Activated naive CD8-positive, alpha-beta T cell treated with anti-CD3 and anti-CD28 coated beads, Interleukin-2, amount 10 ng/mL, durations not matched to agents 7 days and 5 days (primary cell): Measurements from ENCODE around the gene EXOSC2. TPM values are rescaled to one million over a fixed set of nuclear protein-coding genes. Genes with fewer than 3 reads are reported as not detected.
A peak's percentile ranks its signal among the peaks of the same experiment; 100 is the strongest.

Source experiments
- ATAC-seq: fragments of 150-1000 bp; cut with Tn5 transposase; one replicate; pipeline ENCODE4 v1.10.0; 2021; ENCODE audit warnings: low read depth, moderate library complexity
- POLR2A ChIA-PET: fragments of 350-600 bp; sonication (Branson Sonifier 250); formaldehyde crosslinking; loops from one replicate; lab custom pipeline; 2021; ENCODE audit warnings: antibody characterized with exemption; lab: Charles Lee
- DNase-seq: peaks from one replicate; pipeline ENCODE4 v3.0.0; 2021
- H3K27ac Mint-ChIP-seq: one replicate; pipeline ENCODE4 v1.8.0; 2022; ENCODE audit warnings: mild to moderate bottlenecking, mixed read lengths
- H3K27me3 Mint-ChIP-seq: one replicate; pipeline ENCODE4 v1.8.0; 2022; ENCODE audit warnings: mild to moderate bottlenecking, moderate library complexity, mixed read lengths
- H3K36me3 Mint-ChIP-seq: one replicate; pipeline ENCODE4 v1.8.0; 2021; ENCODE audit warnings: mild to moderate bottlenecking, mixed read lengths
- H3K4me1 Mint-ChIP-seq: one replicate; pipeline ENCODE4 v1.8.0; 2021; ENCODE audit warnings: mixed read lengths
- H3K4me3 Mint-ChIP-seq: one replicate; pipeline ENCODE4 v1.8.0; 2022; ENCODE audit warnings: mild to moderate bottlenecking, moderate library complexity, mixed read lengths
- H3K9me3 Mint-ChIP-seq: one replicate; pipeline ENCODE4 v1.8.0; 2021; ENCODE audit warnings: mixed read lengths
- total RNA-seq, 2 experiments: library from RNA; stranded (reverse); gene quantifications; one replicate each; pipeline ENCODE4 v1.2.3, GENCODE V29; 2021

EXOSC2 gene
- total RNA-seq, 2 experiments from 2014 or later = 57.2 to 58.8 TPM

DNA sequence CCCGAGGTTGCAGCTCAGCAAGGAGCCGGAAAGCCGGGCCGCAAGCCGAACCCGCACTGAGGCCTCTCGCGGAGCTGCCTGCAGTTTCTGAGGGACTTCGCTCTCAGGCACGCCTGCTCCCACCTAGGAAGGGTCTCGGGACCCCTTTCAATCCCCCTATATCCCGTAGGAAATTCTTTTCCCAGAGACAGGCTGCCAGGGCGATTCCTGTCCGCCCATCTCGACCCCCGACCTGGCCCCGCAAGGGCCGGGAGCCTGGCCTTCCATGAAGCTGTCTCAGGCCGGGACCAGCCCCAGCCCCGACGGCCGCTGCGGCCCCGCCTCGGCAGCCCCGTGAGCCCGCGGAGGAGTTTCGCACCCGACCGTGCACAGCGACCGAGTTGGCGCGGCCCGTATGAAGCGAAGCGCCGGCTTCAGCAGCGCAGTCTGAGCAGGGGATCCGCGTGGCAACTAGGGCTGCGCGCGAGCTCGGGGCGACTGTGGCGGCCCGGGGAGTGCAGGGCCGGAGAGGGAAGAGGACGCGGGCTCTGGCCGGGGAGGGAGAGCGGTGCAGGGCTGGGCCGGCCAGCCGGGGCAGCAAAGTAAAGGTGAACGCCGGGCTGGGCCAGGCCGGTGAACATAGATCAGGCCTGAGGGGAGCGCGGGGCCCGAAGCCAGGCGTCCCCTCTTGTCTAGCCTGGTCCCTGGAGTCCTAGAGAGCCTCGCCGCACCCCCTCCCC is 30.2 kb upstream of the EXOSC2 start:
- no peak overlapping the region for H3K27ac Mint-ChIP-seq
- H3K36me3 Mint-ChIP-seq = no peaks in the 10 kb centered on the region
- peak; percentile 44 for DNase-seq
- peak; percentile 28 for ATAC-seq
- H3K4me3 Mint-ChIP-seq = peak overlapping the region; percentile 66
- POLR2A ChIA-PET = interaction anchor here (0.5 kb wide), 1 partner anchor 77 kb away, joined by 3 read pairs; no protein-coding TSS in a partner anchor
- H3K9me3 Mint-ChIP-seq = no peaks in the 10 kb centered on the region
- peaks cover 8% of the 10 kb centered on the region for H3K4me1 Mint-ChIP-seq
- peaks cover 74% of the 10 kb centered on the region for H3K27me3 Mint-ChIP-seq

DNA sequence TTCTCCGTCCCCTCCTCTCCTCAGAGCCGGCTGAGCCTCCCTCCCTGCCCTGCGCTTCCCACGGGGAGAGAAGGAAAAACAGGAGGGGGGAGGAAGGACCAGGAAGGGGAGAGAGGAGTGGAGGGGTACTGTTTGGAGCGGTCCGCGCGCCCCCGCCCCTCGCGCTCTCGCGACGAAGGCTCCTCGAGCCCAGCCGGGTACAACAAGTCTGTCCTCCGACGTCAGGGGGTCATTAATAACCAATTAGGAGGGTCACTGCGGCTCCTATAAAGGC is 29.7 kb upstream of the EXOSC2 start:
- no peaks in the 10 kb centered on the region for H3K9me3 Mint-ChIP-seq

DNA sequence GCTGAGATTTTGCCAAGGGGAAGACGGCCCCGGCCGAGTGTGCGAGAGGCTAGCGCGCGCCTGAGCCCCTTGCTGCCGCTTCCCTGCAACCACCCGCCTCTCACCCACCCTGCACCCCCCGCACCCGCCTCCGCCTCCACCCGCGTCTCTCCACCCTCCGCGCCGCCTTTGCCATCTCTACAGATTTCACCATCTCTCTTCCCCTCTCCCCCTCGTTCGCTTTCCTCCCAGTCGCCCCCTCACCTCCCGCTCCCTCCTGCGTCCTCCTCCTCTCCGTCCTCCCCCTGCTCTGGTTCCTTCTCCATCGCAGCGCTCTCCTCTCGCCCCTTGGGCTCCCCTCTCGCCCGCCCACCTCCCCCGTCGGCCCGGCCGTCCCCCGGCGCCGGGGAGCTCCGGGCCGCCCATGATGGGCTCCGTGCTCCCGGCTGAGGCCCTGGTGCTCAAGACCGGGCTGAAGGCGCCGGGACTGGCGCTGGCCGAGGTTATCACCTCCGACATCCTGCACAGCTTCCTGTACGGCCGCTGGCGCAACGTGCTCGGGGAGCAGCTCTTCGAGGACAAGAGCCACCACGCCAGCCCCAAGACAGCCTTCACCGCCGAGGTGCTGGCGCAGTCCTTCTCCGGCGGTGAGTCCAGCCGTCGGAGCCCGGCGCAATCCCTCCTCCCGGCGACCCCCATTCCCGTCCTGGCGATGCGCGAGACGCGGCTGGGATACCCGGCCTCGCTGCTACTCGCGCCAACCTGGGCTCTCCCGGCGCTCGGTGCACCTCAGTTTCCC is 29.1 kb upstream of the EXOSC2 start, which contains the start of gene PRDM12:
PRDM12 (plus strand) TSS at position 344 of the 778 bp plus-strand sequence; CDS start at position 404, 60 bp downstream.
- Mint-ChIP-seq H3K27me3 (peaks cover 67% of the 10 kb centered on the region), H3K4me3 (no peak within 1 kb of the TSS), H3K27ac (no peak within 1 kb of the TSS), H3K36me3 (no peaks in the 10 kb centered on the region), H3K4me1 (peaks cover 7% of the 10 kb centered on the region), H3K9me3 (no peaks in the 10 kb centered on the region)
- POLR2A ChIA-PET = no interaction called here
- ATAC-seq (no peak), DNase-seq (no peak)

More for the DNA sequence above, 29.7 kb upstream of the EXOSC2 start:
- Mint-ChIP-seq H3K36me3 (no peaks in the 10 kb centered on the region), H3K4me3 (no peak overlapping the region), H3K4me1 (peaks cover 7% of the 10 kb centered on the region), H3K27ac (no peak overlapping the region), H3K27me3 (peaks cover 70% of the 10 kb centered on the region)
- POLR2A ChIA-PET = interaction anchor here (0.5 kb wide), 1 partner anchor 78 kb away, joined by 3 read pairs; no protein-coding TSS in a partner anchor
- ATAC-seq (no peak), DNase-seq (no peak)

DNA sequence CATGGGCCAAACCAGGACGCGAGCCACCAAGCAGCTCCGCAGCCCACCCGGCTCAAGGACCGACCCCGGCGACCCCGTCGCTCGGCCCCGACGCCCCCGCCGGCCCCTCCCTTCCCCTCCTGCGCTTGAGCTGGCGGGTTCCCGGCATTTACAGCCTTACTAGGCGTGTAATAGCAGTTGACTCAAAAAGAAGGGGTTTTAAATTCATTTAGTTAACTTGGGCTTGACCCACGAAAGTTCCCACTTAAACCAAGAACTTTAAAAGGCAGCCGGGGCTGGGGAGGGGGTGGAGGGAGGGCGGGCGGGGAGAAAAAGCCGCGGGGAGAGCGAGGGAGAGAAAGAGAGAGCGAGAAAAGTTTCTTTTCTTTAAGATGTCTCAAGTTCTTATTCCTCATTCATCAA is 28.6 kb upstream of the EXOSC2 start:
- POLR2A ChIA-PET = no interaction called here
- Mint-ChIP-seq H3K27me3 (peaks cover 65% of the 10 kb centered on the region), H3K36me3 (no peaks in the 10 kb centered on the region), H3K4me3 (no peak overlapping the region), H3K27ac (no peak overlapping the region), H3K4me1 (peaks cover 6% of the 10 kb centered on the region), H3K9me3 (no peaks in the 10 kb centered on the region)
- DNase-seq (no peak), ATAC-seq (no peak)

DNA sequence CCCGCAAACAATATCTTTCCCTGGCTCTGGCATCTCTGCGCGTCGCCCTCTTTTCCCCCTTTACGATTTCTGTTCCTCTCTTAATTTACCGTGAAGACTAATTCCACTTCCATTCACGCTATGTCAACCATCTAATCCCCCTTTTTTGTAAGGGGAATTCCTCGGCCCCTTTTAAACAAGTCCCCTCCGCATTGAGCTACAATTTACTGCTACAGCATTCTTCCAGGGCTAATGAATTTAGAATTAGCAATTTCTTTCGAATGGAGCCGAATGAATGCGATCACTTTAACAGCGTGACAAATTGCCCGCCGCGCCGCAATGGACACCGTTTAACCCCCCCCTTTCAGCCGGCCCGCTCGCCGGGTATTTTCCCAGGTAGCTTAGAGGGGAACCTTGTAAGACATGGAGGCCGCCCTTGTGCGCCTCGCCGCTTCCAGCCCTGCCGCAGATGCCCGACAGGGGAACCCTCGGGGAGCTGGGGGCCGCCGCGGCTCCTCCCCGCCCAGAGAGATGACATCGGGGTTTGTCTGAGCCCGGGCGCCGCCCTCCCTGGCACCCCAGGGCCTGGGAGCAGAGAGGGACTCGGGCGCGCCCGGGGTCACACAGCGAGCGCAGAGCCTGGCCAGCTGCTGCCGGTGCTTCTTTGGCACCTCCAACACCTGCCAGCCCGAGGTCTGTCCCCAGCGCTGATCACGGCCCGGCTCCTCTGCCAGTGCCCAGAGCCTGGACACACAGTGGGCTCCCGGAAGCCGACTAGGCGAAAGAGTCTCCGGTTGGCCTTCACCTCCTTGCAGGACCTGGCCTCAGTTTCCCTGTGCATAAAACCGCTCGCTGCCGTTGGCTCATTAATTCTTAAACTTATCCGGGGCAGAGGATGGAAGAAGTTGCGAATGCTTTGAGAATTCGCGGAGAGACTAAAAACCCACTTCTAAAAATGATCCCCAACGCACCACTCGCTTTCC is 27.9 kb upstream of the EXOSC2 start:
- Mint-ChIP-seq H3K4me1 (peaks cover 6% of the 10 kb centered on the region), H3K36me3 (no peaks in the 10 kb centered on the region), H3K9me3 (no peaks in the 10 kb centered on the region), H3K27me3 (peaks cover 62% of the 10 kb centered on the region), H3K4me3 (no peak overlapping the region), H3K27ac (no peak overlapping the region)
- no peak for ATAC-seq
- DNase-seq = no peak
- POLR2A ChIA-PET = no interaction called here

DNA sequence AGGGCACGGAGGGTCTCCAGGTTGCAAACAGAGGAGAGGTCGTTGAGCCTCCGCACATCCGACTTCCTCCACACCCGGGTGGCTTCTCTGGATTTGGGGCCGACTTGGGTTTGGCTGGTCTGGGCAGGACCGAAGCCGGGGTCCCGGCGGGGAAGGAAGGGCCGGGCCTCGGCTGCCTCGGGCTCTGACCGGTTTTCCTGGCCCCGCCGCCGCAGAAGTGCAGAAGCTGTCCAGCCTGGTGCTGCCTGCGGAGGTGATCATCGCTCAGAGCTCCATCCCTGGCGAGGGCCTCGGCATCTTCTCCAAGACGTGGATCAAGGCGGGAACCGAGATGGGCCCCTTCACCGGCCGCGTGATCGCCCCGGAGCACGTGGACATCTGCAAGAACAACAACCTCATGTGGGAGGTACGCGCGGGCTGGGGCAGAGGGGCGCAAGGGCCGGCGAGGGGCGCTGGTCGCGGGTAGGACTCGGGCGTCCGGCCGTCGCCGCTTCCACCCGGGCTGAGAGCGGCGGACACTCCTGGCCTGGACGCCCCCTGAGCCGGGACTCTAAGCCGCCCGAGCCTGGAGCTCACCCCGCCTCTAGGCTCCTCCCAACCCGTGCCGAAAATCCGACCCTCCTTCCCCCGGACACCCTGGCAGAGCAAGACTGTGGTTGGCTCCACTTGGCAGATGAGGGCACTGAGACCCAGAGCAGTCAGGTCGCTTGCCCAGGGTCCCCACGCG is 27.0 kb upstream of the EXOSC2 start:
- H3K4me1 Mint-ChIP-seq = peaks cover 6% of the 10 kb centered on the region
- no peak for ATAC-seq
- H3K36me3 Mint-ChIP-seq = no peaks in the 10 kb centered on the region
- peaks cover 58% of the 10 kb centered on the region for H3K27me3 Mint-ChIP-seq
- H3K9me3 Mint-ChIP-seq = no peaks in the 10 kb centered on the region
- H3K27ac Mint-ChIP-seq = no peak overlapping the region
- POLR2A ChIA-PET = no interaction called here
- DNase-seq = no peak
- H3K4me3 Mint-ChIP-seq = no peak overlapping the region

DNA sequence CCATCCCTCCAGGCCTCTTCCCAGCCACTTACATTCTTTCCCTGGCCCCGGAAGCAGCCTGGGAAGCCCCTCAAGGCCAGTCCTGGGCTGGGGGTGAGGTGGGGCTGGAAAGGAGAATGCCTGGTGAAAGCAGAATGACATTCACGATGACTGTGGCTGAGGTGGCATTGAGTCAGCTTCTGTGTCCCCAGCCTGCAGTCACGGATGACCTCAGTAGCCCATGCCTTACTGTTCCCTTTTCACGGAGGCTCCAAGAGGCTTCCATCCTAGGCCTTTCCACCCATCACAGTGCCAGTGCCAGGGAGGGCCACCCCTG is 26.5 kb upstream of the EXOSC2 start:
- DNase-seq (no peak), ATAC-seq (no peak)
- POLR2A ChIA-PET = no interaction called here
- Mint-ChIP-seq H3K27ac (no peak overlapping the region), H3K36me3 (no peaks in the 10 kb centered on the region), H3K4me3 (no peak overlapping the region), H3K4me1 (peaks cover 6% of the 10 kb centered on the region), H3K9me3 (no peaks in the 10 kb centered on the region), H3K27me3 (peaks cover 52% of the 10 kb centered on the region)

DNA sequence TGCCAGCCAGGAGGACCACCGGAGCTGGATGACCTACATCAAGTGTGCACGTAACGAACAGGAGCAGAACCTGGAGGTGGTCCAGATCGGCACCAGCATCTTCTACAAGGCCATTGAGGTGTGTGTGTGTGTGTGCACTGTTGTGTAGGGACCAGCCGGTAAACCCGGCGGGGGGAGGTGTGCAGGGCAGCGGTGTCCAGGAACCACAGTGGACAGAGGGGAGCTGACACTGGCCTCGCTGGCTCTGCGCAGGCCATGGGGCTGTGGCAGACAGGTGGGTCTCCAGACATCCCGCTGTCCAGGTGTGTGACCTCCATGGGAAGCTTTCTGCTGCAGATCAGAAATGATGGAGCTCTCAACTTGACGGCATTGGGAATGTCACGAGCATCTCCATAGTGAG is 25.4 kb upstream of the EXOSC2 start:
- no peak for ATAC-seq
- no peak overlapping the region for H3K4me3 Mint-ChIP-seq
- DNase-seq = no peak
- peaks cover 41% of the 10 kb centered on the region for H3K27me3 Mint-ChIP-seq
- peaks cover 3% of the 10 kb centered on the region for H3K4me1 Mint-ChIP-seq
- H3K9me3 Mint-ChIP-seq = no peaks in the 10 kb centered on the region
- H3K36me3 Mint-ChIP-seq = no peaks in the 10 kb centered on the region
- no peak overlapping the region for H3K27ac Mint-ChIP-seq
- POLR2A ChIA-PET = no interaction called here

DNA sequence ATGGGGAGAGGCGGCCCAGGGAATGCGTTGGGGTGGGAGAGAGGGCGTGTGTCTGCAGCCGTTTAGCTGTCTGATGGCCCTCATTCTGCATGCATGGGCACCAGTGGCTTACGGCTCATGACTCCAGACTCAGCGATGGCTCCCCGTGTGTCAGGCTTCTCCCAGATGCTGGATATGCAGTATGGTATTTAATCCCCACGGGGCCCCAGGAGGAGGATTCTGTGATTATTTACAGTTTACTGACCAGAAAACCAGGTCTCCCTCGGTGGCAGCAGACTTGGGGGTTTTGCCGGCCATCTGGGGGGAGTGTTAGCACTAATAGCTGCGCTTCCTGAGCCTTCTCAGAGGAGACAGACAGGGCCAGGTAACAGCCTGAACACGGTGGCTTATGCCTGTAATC is 24.9 kb upstream of the EXOSC2 start:
- Mint-ChIP-seq H3K4me3 (no peak overlapping the region), H3K9me3 (no peaks in the 10 kb centered on the region), H3K36me3 (no peaks in the 10 kb centered on the region), H3K4me1 (peaks cover 3% of the 10 kb centered on the region), H3K27ac (no peak overlapping the region), H3K27me3 (peaks cover 39% of the 10 kb centered on the region)
- POLR2A ChIA-PET = no interaction called here
- ATAC-seq = no peak
- no peak for DNase-seq

DNA sequence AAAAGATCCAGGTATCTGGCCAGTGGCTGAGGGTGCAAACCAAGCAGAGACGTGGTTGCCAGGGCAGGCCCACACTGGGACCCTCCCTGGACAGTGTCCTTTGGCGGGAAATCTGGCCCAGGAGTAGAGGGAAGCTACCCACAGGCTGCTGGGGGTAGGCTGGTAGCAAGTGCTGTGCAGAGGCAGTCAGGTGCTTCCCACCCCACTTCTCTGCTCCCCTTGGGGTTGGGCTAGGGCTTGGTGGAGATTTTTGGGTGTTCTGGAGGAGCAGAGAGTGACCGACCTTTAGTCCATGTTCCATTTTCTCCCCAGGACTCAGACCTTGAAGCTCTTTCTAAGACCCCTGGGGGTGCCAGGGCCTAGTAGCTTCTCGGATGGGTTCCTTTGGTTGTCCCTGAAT is 23.6 kb upstream of the EXOSC2 start:
- no peak overlapping the region for H3K27ac Mint-ChIP-seq
- H3K4me1 Mint-ChIP-seq = peaks cover 3% of the 10 kb centered on the region
- DNase-seq = no peak
- peaks cover 32% of the 10 kb centered on the region for H3K27me3 Mint-ChIP-seq
- no peak overlapping the region for H3K4me3 Mint-ChIP-seq
- H3K36me3 Mint-ChIP-seq = no peaks in the 10 kb centered on the region
- H3K9me3 Mint-ChIP-seq = no peaks in the 10 kb centered on the region
- no peak for ATAC-seq
- POLR2A ChIA-PET = no interaction called here

DNA sequence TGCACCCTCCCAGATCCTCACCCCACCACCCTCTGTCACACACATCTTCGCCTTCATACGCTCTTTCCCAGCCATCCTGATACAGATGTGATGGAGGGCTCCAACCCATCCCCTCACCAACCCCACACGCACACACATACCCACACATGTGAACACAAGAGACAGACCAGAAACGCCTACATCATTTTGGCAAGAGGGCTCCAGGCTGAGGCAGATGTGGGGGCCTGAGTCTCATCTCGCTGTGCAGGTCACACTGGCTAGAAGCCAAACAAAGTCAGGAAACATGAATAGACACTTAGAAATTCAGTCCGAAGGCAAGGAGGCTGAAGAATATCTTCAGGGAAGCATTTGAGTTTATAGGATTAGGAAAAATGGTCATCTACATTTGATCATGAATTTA is 22.9 kb upstream of the EXOSC2 start:
- POLR2A ChIA-PET = no interaction called here
- Mint-ChIP-seq H3K27ac (no peak overlapping the region), H3K4me1 (no peaks in the 10 kb centered on the region), H3K36me3 (no peaks in the 10 kb centered on the region), H3K4me3 (no peak overlapping the region), H3K9me3 (no peaks in the 10 kb centered on the region), H3K27me3 (peaks cover 26% of the 10 kb centered on the region)
- no peak for ATAC-seq
- DNase-seq = no peak

DNA sequence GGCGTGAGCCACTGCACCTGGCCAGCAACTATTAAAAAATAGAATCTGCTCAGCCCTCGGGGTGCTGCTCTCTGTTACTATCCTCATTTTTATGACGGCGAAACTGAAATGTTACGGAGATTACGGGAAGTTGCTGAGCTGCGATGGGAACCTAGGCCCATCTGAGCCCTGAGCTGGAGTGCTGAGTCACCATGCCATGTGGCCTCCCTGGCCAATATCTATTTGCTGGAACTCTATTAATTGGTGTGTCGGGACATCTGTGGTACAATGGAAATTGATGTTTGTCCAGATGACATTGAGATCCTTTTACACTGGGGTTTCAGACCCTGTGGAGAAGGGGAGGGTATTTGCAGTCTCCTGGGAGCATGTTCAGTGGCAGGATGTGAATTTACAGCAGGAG is 21.1 kb upstream of the EXOSC2 start:
- Mint-ChIP-seq H3K4me3 (no peak overlapping the region), H3K27me3 (peaks cover 14% of the 10 kb centered on the region), H3K36me3 (no peaks in the 10 kb centered on the region), H3K9me3 (no peaks in the 10 kb centered on the region), H3K4me1 (no peaks in the 10 kb centered on the region), H3K27ac (no peak overlapping the region)
- DNase-seq (no peak), ATAC-seq (no peak)
- POLR2A ChIA-PET = no interaction called here
